ENCODE results near the gene DMWD.

Gene DMWD

GRCh38 chr19:45771311-45771933, 21.2 kb downstream of the DMWD start:
- no peak for DNase-seq (ENCODE audit: low read depth in 2 of 3, low spot score in 2 of 3)

DNA sequence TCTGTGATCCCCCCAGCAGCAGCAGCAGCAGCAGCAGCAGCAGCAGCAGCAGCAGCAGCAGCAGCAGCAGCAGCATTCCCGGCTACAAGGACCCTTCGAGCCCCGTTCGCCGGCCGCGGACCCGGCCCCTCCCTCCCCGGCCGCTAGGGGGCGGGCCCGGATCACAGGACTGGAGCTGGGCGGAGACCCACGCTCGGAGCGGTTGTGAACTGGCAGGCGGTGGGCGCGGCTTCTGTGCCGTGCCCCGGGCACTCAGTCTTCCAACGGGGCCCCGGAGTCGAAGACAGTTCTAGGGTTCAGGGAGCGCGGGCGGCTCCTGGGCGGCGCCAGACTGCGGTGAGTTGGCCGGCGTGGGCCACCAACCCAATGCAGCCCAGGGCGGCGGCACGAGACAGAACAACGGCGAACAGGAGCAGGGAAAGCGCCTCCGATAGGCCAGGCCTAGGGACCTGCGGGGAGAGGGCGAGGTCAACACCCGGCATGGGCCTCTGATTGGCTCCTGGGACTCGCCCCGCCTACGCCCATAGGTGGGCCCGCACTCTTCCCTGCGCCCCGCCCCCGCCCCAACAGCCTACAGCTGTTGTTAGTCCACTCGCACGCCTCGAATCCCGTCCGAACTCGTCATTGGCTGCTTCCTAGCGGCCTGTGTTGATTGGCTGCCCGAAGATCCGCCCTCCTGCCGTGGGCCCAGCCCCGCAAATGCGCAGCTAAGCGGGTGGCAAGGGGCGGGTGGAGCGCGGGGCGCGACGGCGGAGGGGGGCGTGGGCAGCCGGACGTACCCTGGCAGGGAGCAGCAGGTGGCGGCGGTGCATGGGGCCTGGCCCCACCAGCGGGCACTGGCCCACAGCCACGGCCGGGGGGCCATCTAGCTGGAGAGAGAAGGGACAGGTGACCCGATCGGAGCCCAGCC, 22.2 kb downstream of the DMWD start:
- peak; percentile 80 to 90 (median 83) for DNase-seq (ENCODE audit: low read depth in 2 of 3, low spot score in 2 of 3)

- DNase-seq (ENCODE audit: low read depth in 2 of 3, low spot score in 2 of 3), result peak in 1 of 3 experiments; percentile 37
These were observed 22.8 kb downstream of the DMWD start for GRCh38 chr19:45769821-45770191.

DNA sequence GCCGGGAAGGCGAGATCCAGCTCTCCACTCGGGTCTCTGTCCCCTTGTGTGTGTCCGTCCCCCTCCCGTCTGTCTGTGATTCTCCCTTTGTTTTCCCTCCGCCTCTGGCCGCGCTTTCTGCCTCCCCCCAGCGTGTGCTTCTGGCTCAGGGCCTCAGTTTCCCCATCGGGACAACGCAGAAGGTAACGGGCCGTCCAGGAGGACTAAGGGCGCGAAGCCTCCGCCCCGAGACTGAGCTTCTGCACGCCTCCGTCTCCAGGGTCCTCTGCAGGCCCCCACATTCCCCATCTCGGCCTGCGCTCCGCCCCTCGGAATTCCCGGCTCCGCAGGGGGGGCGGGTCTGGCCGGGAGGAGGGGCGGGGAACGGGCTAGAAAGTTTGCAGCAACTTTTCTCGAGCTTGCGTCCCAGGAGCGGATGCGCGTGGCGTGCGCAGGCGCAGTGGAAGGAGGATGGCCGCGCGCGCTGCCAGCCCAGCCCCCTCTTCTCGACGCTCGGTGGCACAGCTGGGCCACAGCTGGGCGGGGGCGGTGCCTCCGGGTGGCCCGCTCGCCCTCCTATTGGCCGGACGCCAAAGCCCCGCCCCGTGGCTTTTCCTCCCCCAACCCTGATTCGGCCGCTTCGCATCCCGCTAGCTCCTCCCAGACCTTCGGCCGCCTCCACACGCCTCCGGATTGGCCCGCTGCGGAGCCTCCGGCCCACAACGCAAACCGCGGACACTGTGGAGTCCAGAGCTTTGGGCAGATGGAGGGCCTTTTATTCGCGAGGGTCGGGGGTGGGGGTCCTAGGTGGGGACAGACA, 23.5 kb downstream of the DMWD start, which contains the start of gene SIX5:
Gene SIX5, minus strand, starts transcription at position 269 of the 799 bp plus-strand sequence. CDS start 408 bp downstream, outside the sequence.
- DNase-seq (ENCODE audit: low read depth in 2 of 3, low spot score in 2 of 3), result peak; percentile 81 to 94 (median 90)

DNA sequence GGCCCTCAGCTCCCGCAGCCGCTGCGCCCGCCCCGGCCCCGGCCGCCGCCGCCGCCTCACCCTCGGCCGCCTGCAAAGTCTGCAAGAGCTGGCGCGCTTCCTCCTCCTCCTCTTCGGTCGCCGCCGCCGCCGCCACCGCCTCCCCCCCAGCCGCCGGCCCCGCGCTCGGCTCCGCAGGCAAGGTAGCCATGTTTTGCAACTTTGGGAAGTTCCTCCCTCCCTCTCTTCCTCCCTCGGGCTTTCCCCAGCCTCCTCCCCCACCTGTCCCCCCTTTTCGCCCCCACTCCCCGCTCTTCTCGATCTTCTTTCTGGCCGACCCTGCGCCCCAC, 24.0 kb downstream of the DMWD start:
- no peak for DNase-seq (ENCODE audit: low read depth in 2 of 3, low spot score in 2 of 3)

DNA sequence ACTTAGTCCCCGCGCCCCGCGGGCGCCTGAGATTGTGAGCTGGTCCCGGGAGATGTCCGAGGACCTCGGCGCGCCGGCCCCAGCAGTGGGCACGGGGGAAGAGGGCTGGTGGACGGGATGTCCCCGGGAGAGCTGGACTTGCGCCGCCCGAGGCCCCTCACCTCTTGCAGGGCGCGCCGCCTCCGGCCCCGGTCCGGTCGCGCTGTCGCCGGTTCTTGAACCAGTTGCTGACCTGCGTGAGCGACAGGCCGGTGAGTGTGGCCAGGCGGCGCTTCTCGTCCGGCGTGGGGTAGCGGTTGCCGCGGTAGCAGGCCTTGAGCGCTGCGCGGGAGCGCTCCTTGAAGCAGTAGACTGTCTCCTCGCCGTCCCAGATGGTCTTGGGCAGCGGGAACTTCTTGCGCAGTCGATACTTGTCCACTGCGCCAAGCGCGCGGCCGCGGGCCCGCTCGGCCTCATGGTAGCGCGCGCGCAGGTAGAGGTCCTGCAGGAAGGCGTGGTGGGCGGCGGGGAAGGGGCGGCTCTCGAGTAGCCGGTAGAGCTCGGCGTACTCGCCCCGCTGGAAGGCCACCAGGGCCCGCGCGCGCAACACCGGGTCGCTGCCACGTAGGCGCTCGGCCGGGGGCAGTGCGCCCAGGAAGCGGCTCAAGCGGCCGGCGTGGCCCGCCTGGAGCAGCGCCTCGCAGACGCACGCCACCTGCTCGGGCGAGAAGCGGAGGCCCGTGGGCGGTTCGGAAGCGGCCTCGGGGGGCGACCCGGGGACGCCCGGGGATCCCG, 24.6 kb downstream of the DMWD start:
- no peak for DNase-seq (ENCODE audit: low read depth in 2 of 3, low spot score in 2 of 3)

- DNase-seq (ENCODE audit: low read depth in 2 of 3, low spot score in 2 of 3), result no peak
These were observed 25.2 kb downstream of the DMWD start for GRCh38 chr19:45767410-45767880.

- DNase-seq (ENCODE audit: low read depth in 2 of 3, low spot score in 2 of 3), result no peak
These were observed 25.7 kb downstream of the DMWD start for GRCh38 chr19:45766869-45767346.

DNA sequence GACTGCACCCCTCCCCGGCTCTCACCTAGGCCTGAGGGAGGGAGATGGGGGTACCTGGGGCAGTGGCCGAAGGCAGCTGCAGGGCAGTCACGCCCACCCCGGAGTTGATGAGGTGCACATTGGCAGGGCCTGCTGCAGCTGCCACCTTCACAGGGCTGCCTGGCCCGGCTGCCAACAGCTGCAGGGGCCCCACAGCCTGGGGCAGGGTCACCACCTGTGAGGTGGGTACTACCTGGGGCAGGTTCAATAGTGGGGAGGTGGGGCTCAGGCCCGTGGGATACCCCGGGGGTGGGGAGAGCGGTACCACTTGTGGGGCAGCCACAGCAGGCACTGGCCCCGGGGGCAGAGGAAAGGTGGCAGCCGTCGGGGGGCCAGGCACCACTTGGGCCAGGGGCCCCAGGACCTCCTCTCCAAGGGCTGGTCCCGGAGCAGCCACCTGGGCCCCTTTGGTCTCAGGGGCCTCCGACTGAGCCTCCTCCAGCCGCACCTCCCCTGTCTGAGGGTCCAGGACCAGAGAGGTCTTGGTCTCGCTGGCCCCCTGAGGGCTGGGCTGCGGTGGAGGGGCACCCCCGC, 26.3 kb downstream of the DMWD start:
- no peak for DNase-seq (ENCODE audit: low read depth in 2 of 3, low spot score in 2 of 3)

- DNase-seq (ENCODE audit: low read depth in 2 of 3, low spot score in 2 of 3), result no peak
These were observed 26.8 kb downstream of the DMWD start for GRCh38 chr19:45765702-45766295.

GRCh38 chr19:45764945-45765701, 27.5 kb downstream of the DMWD start:
- DNase-seq (ENCODE audit: low read depth in 2 of 3, low spot score in 2 of 3), result no peak

GRCh38 chr19:45764475-45764874, 28.2 kb downstream of the DMWD start:
- DNase-seq (ENCODE audit: low read depth in 2 of 3, low spot score in 2 of 3), result no peak

DNA sequence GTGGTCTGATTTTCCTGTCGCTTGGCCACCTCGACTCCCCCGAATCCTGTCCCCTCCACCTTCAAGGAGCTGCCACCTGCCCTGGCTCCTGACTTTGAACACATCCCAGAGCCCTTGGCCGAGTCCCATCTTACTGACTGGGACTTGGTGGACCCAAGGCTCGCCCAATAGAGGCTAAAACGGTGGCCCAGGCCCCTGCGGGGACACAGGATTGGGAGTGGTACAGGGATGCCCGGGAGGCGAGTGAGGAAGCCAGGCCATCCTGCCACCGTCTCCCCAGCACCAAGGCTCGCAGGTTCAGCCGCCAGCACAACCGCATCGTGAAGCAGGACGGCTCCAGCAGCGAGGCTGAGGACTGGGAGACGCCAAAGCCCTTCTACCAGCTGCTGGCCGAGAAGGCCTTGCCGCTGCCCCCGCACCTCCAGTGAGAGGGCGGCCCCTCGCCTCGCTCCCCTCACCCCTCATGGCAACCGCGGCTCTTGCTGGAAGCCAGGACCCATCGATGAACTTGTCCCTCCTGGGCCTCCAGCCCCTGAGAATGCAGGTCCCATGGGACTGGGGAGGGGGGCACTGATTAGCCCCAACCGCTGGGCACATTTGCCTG, 28.9 kb downstream of the DMWD start:
- DNase-seq (ENCODE audit: low read depth in 2 of 3, low spot score in 2 of 3), result no peak

GRCh38 chr19:45762870-45763631, 29.6 kb downstream of the DMWD start:
- no peak for DNase-seq (ENCODE audit: low read depth in 2 of 3, low spot score in 2 of 3)

DNA sequence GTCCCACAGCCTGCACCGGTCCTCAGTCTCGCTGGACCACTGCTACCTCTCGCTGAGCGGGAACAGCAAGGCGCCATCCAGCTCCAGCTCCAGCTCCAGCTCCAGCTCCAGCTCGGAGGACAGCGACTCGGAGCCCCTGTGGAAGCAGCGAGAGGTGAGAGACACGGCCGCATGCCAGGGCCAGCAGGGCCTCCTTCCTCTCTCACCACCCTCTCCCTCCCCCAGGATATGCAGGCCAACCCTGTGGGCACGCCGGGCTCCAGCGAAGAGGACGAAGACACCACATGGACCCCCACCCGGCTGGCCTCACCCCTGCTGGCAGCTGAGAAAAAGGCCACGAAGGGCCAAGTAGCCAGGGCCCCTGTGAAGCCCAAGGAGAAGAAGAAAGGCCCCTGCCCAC, 30.9 kb downstream of the DMWD start:
- no peak for DNase-seq (ENCODE audit: low read depth in 2 of 3, low spot score in 2 of 3)

- no peak for DNase-seq (ENCODE audit: low read depth in 2 of 3, low spot score in 2 of 3)
These were observed 33.7 kb downstream of the DMWD start for GRCh38 chr19:45758921-45759320.

DNA sequence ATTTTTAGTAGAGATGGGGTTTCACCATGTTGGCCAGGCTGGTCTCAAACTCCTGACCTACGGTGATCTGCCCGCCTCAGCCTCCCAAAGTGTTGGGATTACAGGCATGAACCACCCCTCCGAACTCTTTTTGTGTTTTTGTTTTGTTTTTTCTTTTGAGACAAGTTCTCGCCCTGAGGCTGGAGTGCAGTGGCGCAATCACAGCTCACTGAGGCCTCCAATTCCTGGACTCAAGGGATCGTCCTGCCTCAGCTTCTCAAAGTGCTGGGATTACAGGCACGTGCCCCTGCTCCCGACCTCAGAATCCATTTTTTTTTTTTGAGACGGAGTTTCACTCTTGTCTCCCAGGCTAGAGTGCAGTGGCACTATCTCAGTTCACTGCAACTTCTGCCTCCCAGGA, 35.0 kb downstream of the DMWD start:
- no peak for DNase-seq (ENCODE audit: low read depth in 2 of 3, low spot score in 2 of 3)

- DNase-seq (ENCODE audit: low read depth in 2 of 3, low spot score in 2 of 3), result no peak
These were observed 38.3 kb downstream of the DMWD start for GRCh38 chr19:45754323-45754722.

Measured in activated CD8-positive, alpha-beta memory T cell treated with anti-CD3 and anti-CD28 coated beads for 48 hours (primary cell).